Measurements from ENCODE around the gene FBLN1. TPM values are rescaled to one million over a fixed set of nuclear protein-coding genes. Genes with fewer than 3 reads are reported as not detected.
A peak's percentile ranks its signal among the peaks of the same experiment; 100 is the strongest.

Gene FBLN1
- polyA plus RNA-seq, 1 experiment, result 241 TPM

GRCh38 chr22:45475851-45476514 lies 26.7 kb upstream of the FBLN1 start:
- TF ChIP-seq, protein P1, sequence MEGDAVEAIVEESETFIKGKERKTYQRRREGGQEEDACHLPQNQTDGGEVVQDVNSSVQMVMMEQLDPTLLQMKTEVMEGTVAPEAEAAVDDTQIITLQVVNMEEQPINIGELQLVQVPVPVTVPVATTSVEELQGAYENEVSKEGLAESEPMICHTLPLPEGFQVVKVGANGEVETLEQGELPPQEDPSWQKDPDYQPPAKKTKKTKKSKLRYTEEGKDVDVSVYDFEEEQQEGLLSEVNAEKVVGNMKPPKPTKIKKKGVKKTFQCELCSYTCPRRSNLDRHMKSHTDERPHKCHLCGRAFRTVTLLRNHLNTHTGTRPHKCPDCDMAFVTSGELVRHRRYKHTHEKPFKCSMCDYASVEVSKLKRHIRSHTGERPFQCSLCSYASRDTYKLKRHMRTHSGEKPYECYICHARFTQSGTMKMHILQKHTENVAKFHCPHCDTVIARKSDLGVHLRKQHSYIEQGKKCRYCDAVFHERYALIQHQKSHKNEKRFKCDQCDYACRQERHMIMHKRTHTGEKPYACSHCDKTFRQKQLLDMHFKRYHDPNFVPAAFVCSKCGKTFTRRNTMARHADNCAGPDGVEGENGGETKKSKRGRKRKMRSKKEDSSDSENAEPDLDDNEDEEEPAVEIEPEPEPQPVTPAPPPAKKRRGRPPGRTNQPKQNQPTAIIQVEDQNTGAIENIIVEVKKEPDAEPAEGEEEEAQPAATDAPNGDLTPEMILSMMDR (IDR thresholded peaks at IDR 0.05; ENCODE audit: low read depth, low read length), result no peak
- ChIA-PET POLR2A (no interaction called here), CTCF (no interaction called here)
- DNase-seq (ENCODE audit: low read depth, low spot score), result no peak
- Histone ChIP-seq H3K4me3 (ENCODE audit: low read depth, low read length) (no peak overlapping the region), H3K27ac (ENCODE audit: low read depth, low read length) (no peak overlapping the region), H3K27me3 (ENCODE audit: control insufficient read depth, insufficient read depth, low read length) (no peaks in the 10 kb centered on the region), H3K9me3 (ENCODE audit: control insufficient read depth, insufficient read depth, low read length) (no peaks in the 10 kb centered on the region; the same call in none of the 2 replicates)

DNA sequence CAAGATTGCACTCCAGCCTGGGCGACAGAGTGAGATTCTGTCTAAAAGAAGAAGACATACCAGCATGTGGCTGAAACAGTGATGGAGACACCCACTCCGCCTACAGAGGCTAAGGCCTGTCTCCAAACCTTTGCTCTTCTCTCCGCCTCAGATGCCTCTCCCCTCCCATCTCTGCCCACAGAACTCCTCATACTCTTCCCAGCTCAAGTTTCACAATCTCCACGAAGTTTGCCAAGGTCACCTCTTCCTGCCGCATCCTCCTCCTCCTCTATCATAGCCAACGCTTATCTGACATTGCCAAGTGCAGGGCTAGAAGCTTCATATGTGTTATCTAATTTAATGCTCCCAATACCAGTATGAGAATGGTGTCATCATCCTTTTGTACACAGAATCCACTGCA lies 25.9 kb upstream of the FBLN1 start:
- DNase-seq (ENCODE audit: low read depth, low spot score), result no peak
- TF ChIP-seq, protein P1 (IDR thresholded peaks at IDR 0.05; ENCODE audit: low read depth, low read length), result no peak
- ChIA-PET POLR2A (interaction anchor here (0.6 kb wide), 1 partner anchor 12 kb away, joined by 3 read pairs; no protein-coding TSS in a partner anchor), CTCF (no interaction called here)
- Histone ChIP-seq H3K9me3 (ENCODE audit: control insufficient read depth, insufficient read depth, low read length) (no peaks in the 10 kb centered on the region; the same call in none of the 2 replicates), H3K27me3 (ENCODE audit: control insufficient read depth, insufficient read depth, low read length) (no peaks in the 10 kb centered on the region), H3K27ac (ENCODE audit: low read depth, low read length) (peak overlapping the region; percentile 75), H3K4me3 (ENCODE audit: low read depth, low read length) (no peak overlapping the region)

- ChIA-PET POLR2A (interaction anchor here (0.9 to 1.4 kb wide), 2 partner anchors 9 to 20 kb away, joined by 3 read pairs; no protein-coding TSS in a partner anchor), CTCF (interaction anchor here (0.7 kb wide), 1 partner anchor 482 kb away, joined by 3 read pairs; no protein-coding TSS in a partner anchor)
- TF ChIP-seq, protein P1 (IDR thresholded peaks at IDR 0.05; ENCODE audit: low read depth, low read length), result no peak
- no peak for DNase-seq (ENCODE audit: low read depth, low spot score)
- no peaks in the 10 kb centered on the region; the same call in none of the 2 replicates for H3K9me3 ChIP-seq (ENCODE audit: control insufficient read depth, insufficient read depth, low read length)
- no peaks in the 10 kb centered on the region for H3K27me3 ChIP-seq (ENCODE audit: control insufficient read depth, insufficient read depth, low read length)
- no peak overlapping the region for H3K4me3 ChIP-seq (ENCODE audit: low read depth, low read length)
- H3K27ac ChIP-seq (ENCODE audit: low read depth, low read length), result peak overlapping the region; percentile 75
Observed at GRCh38 chr22:45477366-45478107, 25.1 kb upstream of the FBLN1 start.

GRCh38 chr22:45478108-45478771 lies 24.4 kb upstream of the FBLN1 start:
- Histone ChIP-seq H3K27ac (ENCODE audit: low read depth, low read length) (peak overlapping the region; percentile 83), H3K9me3 (ENCODE audit: control insufficient read depth, insufficient read depth, low read length) (no peaks in the 10 kb centered on the region; the same call in none of the 2 replicates), H3K4me3 (ENCODE audit: low read depth, low read length) (no peak overlapping the region), H3K27me3 (ENCODE audit: control insufficient read depth, insufficient read depth, low read length) (no peaks in the 10 kb centered on the region)
- peak; percentile 89 for DNase-seq (ENCODE audit: low read depth, low spot score)
- CTCF ChIA-PET, result interaction anchor here (0.7 kb wide), 1 partner anchor 481 kb away, joined by 3 read pairs; no protein-coding TSS in a partner anchor
- POLR2A ChIA-PET, result interaction anchor here (0.6 to 1.4 kb wide), 3 partner anchors 9 to 336 kb away, joined by 3 read pairs; no protein-coding TSS in a partner anchor
- TF ChIP-seq, protein P1 (IDR thresholded peaks at IDR 0.05; ENCODE audit: low read depth, low read length), result no peak

All from AG04450 (cell line).